Measurements from ENCODE around the gene OVOL2.

Gene OVOL2

DNA sequence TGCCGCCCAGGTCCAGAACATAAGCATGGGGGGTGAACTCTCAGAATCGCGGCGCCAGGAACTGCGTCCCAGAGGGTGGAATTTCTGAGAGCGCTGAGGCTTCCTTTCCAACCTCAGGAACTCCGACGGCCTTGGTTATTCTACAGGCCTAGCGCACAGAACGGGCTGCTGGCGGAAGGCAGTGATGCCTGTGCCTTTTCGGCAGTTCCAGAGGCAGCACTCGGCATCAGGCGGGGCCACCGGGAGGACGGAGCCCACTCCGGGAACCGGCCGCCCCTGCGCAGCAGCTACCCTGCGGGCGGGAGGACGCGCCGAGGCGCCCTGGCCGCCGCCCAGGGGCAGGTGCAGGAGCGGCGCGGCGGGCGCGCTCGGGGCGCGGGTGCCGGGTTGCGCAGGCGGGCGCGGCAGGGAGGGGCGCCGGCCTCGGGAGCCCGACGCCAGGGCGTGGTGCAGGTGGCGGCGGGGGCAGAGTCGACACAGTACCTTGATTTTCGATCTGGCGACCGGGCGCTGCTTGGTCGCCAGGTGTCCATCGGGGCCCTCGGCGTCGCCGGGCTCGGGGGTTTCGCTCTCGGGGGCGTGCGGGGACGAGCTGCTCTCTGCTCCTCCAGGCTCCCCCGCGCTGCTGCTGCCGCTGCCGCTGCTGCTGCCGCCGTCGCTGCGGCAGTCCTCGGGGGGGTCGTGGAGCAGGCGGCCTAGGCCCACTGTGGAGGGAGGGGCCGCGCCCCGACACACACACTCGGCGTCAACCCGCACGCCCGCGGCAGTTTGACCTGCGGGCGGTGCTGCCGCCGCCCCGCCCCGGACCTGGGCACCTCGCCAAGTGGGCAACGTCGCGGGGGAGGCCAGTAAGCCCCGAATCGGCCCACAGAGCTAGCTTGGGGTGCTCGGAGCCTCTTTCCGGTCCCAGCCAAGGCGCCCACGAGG is 1.3 kb downstream of the OVOL2 start:
- TF ChIP-seq CTCF (IDR thresholded peaks at IDR 0.05; ENCODE audit: insufficient read depth, low read length, poor library complexity, severe bottlenecking), result no peak
- TF ChIP-seq EZH2phosphoT487 (conservative IDR thresholded peaks at IDR 0.05; ENCODE audit: low read length), result no peak
- no peaks in the 10 kb centered on the region for H3F3A ChIP-seq (ENCODE audit: insufficient read depth)
- H4K20me1 ChIP-seq (ENCODE audit: low read depth, low read length), result no peaks in the 10 kb centered on the region
- no peaks in the 10 kb centered on the region for H3K79me2 ChIP-seq (ENCODE audit: insufficient read depth, low read length)
- H3K4me3 ChIP-seq (ENCODE audit: insufficient read depth, low read length, poor library complexity, severe bottlenecking), result no peak overlapping the region
- H3K27ac ChIP-seq (ENCODE audit: low read depth, low read length), result no peak overlapping the region
- H3K9me2 ChIP-seq (replicated peaks; ENCODE audit: insufficient read depth, low read length), result no peaks in the 10 kb centered on the region
- no peak overlapping the region for H2AFZ ChIP-seq (ENCODE audit: low read depth, low read length, severe bottlenecking)
- no peak overlapping the region for H3K9ac ChIP-seq (ENCODE audit: low read length)
- H3K27me3 ChIP-seq (ENCODE audit: low read length), result no peaks in the 10 kb centered on the region
- H3K9me3 ChIP-seq (ENCODE audit: insufficient read depth, low read length), result no peaks in the 10 kb centered on the region
- no peaks in the 10 kb centered on the region for H3K36me3 ChIP-seq (ENCODE audit: low read length)
- H3K4me2 ChIP-seq (ENCODE audit: low read depth, low read length, poor library complexity, severe bottlenecking), result no peak overlapping the region

GRCh38 chr20:18055261-18055660 is 2.5 kb downstream of the OVOL2 start:
- TF ChIP-seq CTCF (IDR thresholded peaks at IDR 0.05; ENCODE audit: insufficient read depth, low read length, poor library complexity, severe bottlenecking), result no peak
- TF ChIP-seq EZH2phosphoT487 (conservative IDR thresholded peaks at IDR 0.05; ENCODE audit: low read length), result no peak
- no peaks in the 10 kb centered on the region for H3F3A ChIP-seq (ENCODE audit: insufficient read depth)
- no peaks in the 10 kb centered on the region for H3K9me2 ChIP-seq (replicated peaks; ENCODE audit: insufficient read depth, low read length)
- H3K36me3 ChIP-seq (ENCODE audit: low read length), result no peaks in the 10 kb centered on the region
- no peaks in the 10 kb centered on the region for H3K27me3 ChIP-seq (ENCODE audit: low read length)
- no peaks in the 10 kb centered on the region for H3K9me3 ChIP-seq (ENCODE audit: insufficient read depth, low read length)
- no peak overlapping the region for H3K9ac ChIP-seq (ENCODE audit: low read length)
- no peaks in the 10 kb centered on the region for H3K79me2 ChIP-seq (ENCODE audit: insufficient read depth, low read length)
- H2AFZ ChIP-seq (ENCODE audit: low read depth, low read length, severe bottlenecking), result no peak overlapping the region
- no peak overlapping the region for H3K4me2 ChIP-seq (ENCODE audit: low read depth, low read length, poor library complexity, severe bottlenecking)
- H3K27ac ChIP-seq (ENCODE audit: low read depth, low read length), result no peak overlapping the region
- H4K20me1 ChIP-seq (ENCODE audit: low read depth, low read length), result no peaks in the 10 kb centered on the region
- H3K4me3 ChIP-seq (ENCODE audit: insufficient read depth, low read length, poor library complexity, severe bottlenecking), result no peak overlapping the region

DNA sequence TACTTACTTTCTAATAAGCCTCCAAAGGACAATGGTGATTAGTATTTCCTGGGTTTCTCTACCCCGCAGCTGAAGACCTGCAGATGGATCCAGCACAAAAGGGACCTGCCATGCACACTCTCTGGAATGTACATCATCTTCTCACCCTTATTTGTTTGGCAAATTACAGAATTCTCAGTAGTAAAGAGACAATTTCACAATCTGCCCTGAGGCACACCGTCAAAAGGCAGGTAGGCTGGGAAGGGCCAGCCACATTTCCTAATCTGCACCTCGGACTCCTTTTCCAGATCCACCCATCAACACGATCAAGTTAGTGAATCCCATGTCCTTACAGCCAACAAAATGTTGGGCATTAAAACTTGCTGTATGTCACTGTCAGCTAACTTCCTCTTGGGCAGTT is 4.9 kb downstream of the OVOL2 start:
- Histone ChIP-seq H3K27ac (ENCODE audit: low read depth, low read length) (no peak overlapping the region), H3K9me2 (replicated peaks; ENCODE audit: insufficient read depth, low read length) (no peaks in the 10 kb centered on the region), H3K9me3 (ENCODE audit: insufficient read depth, low read length) (no peaks in the 10 kb centered on the region), H3K9ac (ENCODE audit: low read length) (no peak overlapping the region), H3K27me3 (ENCODE audit: low read length) (no peaks in the 10 kb centered on the region), H3K36me3 (ENCODE audit: low read length) (no peaks in the 10 kb centered on the region), H3K4me3 (ENCODE audit: insufficient read depth, low read length, poor library complexity, severe bottlenecking) (no peak overlapping the region), H3K4me2 (ENCODE audit: low read depth, low read length, poor library complexity, severe bottlenecking) (no peak overlapping the region), H2AFZ (ENCODE audit: low read depth, low read length, severe bottlenecking) (no peak overlapping the region), H4K20me1 (ENCODE audit: low read depth, low read length) (no peaks in the 10 kb centered on the region), H3F3A (ENCODE audit: insufficient read depth) (no peaks in the 10 kb centered on the region), H3K79me2 (ENCODE audit: insufficient read depth, low read length) (no peaks in the 10 kb centered on the region)
- TF ChIP-seq EZH2phosphoT487 (conservative IDR thresholded peaks at IDR 0.05; ENCODE audit: low read length) (no peak), CTCF (IDR thresholded peaks at IDR 0.05; ENCODE audit: insufficient read depth, low read length, poor library complexity, severe bottlenecking) (no peak)

Data from SU-DHL-6 (cell line).